NCI-H2196 (cell line): ENCODE measurements around the gene COQ8A.

ENCODE experiments used
- DNase-seq: peaks from one replicate; lab custom pipeline; 2025; ENCODE audit not compliant: unreplicated experiment; lab: John Stamatoyannopoulos, UW

COQ8A gene

DNA sequence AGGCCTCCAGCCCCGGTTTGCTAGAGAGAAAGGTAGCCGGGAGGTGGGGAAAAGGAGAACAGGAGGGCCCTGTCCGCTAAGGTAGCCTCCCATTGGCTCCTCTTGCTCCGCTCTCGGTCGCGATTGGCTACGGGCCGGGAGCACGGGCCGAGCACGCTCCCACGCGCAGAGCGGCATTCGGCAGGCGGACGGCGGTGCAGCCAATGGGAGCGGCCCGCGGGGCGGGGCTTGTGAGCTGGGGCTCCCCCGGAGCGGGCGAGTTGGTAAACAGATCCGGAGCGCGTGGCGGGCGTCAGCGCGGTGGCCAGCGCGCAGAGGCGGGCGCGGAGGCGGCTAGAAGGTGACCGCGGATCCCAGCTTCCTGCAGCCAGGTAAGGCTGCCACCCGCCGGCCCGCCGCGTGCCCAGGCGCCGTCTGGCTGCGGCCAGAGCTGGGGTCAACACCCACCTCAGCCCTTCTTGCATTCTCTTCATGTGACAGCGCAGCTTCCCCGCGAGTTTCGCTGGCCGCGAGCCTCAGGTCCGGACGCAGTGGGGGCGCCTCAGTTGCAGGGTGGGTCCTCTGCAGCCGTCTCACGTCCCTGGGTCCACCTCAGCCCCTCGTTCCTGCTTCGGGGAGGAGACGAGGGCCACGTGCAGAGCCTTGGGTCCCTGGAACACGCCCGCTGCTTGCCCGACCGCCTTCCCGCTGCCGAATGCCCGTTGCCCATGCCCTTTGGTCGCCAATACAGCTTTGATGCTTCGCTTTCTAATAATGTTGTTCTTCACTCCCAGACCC is at the start of gene COQ8A:
TSS of gene COQ8A (plus strand) at position 266 of the 777 bp plus-strand sequence. CDS start 21,092 bp downstream, outside the sequence.
- peak; percentile 99 for DNase-seq

DNA sequence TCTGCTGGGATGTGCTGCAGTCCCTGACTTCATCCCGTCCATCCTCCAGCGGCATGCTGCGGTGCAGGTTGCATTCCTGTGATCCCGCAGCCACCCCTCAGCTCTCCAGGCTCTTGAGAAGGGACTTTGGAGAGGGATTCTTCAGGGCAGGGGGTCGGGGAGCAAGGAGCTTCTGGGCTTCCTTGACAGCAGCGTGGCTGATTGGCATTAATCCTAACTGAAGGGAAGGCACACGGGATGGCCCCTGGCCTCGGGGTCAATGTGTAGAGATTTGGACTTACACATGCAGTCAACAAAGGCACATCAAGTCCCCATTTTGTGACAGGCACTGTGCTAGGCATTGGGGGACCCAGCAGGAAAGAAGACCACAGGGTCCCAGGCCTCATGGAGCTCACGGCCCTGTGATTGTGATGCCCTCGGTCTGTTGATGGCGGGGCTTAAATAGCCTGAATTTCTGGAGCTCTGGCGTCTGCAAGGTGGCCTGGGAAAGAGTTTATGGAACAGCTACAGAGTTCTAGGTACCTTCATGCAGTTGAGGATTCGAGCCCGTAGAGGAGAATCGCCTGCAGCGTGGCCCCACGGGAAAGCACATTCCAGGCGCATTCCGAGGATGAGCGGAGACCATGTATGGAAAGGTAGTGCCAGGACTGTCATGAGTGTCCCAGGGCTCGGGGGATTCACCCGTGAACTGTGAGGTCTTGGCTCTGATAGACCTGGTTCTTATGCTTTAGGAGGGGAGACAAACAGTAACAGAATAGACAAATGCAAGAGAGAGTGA is 49.6 kb upstream of the COQ8A start:
- DNase-seq = no peak

- DNase-seq = no peak
Observed at GRCh38 chr1:226891346-226891745, 48.7 kb upstream of the COQ8A start.

- DNase-seq = no peak
Observed at GRCh38 chr1:226891846-226892523, 48.1 kb upstream of the COQ8A start.

DNA sequence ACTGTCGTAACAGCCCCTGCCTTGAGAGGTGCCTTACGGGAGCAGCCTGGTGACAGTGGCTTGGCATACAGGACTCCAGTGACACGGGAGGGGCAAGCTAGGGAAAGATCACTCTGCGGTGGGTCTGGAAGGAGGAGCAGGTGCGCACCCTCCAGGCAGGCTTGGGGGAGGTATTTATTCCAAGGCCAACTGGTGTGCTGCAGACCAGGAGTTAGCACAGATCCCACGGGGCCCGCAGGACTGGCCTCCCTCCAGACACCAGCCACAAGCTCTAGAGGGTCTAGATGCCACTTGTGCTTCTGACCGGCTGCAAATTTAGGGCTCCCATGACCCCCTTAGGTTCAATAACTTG is 47.6 kb upstream of the COQ8A start:
- DNase-seq = no peak

DNA sequence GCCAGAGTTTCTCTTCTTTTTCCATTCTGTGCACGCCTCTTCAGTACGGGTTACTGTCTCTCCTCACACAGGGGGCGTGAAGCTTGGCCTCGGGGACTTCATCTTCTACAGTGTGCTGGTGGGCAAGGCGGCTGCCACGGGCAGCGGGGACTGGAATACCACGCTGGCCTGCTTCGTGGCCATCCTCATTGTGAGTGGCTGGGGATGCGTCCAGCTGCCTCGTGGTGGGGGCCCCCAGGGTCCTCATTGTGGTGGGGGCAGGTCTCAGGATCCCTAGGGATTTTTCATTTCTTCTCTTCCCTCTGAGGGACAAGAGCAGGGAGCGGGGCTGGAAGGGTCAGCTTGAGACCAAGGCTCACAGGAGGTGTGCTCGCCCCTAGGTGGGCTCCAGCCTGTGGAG is 46.2 kb upstream of the COQ8A start:
- DNase-seq = no peak

GRCh38 chr1:226894826-226895225 is 45.3 kb upstream of the COQ8A start:
- no peak for DNase-seq

- DNase-seq = no peak
Observed at GRCh38 chr1:226895644-226896043, 44.5 kb upstream of the COQ8A start.

DNA sequence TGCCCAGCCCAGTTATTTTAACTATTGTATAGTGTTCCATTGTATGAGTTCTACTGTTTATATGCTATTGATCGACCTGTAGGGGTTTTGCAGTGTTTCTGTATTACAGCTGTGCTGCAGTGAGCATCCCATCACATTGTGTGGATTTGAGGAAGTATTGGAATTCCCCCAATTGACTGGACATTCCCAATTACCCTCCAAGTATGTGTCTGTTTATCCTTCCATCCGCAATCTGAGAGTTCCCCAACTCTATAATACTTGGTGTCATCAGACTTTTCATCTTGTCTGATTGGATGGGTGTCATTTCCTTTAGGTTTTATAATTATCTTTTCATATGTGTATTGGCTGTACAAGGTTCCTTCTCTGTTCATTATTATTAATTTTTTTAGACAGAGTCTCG is 41.8 kb upstream of the COQ8A start:
- no peak for DNase-seq

- DNase-seq = no peak
Observed at GRCh38 chr1:226901421-226901820, 38.7 kb upstream of the COQ8A start.

GRCh38 chr1:226902601-226903000 is 37.5 kb upstream of the COQ8A start:
- DNase-seq = no peak

DNA sequence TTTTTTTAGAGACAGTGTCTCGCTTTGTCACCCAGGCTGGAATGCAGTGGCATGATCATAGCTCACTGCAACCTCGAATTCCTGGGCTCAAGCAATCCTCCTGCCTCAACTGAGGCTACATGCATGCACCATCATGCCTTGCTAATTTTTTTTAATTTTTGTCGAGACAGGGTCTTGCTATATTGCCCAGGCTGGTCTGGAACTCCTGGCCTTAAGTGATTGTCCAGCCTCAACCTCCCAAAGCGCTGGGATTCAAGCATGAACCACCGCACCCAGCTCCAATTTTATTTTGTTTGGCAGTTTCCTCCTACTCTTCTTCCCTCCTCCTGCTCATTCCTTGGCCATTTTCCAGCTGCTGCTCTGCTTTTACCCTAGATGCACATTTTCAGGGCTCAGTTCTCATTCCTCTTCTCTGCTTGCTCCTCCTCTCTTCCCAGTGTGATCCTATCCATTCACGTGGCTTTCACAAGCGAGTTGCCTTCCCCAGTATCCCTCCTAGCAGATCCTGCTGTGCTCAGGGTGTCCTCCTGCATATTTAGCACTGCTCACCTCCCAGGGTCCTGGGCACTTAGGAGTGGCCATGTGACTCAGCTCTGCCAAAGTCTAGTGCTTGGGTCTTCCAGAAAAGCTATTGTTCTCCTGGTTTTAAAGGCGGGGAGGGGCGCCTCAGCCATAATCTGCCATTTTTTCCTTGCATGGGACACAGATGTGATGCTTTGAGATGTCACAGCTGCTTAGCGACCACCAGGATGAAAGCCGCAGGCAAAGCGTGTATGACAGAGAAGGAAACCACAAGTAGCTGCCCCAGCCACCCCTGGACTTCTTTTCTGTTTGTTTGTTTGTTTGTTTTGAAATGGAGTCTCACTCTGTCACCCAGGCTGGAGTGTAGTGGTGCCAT is 36.0 kb upstream of the COQ8A start:
- peak; percentile 12 for DNase-seq

GRCh38 chr1:226904772-226905171 is 35.3 kb upstream of the COQ8A start:
- no peak for DNase-seq

GRCh38 chr1:226908419-226908818 is 31.7 kb upstream of the COQ8A start:
- no peak for DNase-seq

GRCh38 chr1:226908913-226909312 is 31.2 kb upstream of the COQ8A start:
- no peak for DNase-seq

- no peak for DNase-seq
Observed at GRCh38 chr1:226912587-226913176, 27.4 kb upstream of the COQ8A start.

DNA sequence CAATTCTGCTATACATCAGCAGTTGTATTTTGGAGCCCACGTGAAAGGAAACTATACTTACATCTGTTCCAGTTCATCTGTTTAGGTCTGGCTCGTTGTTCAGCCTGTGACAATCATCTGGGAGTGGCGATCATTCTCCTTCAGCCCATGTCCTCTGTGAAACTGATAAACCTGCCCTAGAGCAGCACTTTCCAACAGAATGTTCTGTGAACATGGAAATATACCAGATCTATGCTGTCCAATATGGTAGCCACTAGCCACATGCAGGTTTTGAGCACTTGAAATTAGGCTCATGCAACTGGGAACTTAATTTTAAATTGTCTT is 24.5 kb upstream of the COQ8A start:
- no peak for DNase-seq

GRCh38 chr1:226916497-226916896 is 23.6 kb upstream of the COQ8A start:
- DNase-seq = no peak

GRCh38 chr1:226919587-226919986 is 20.5 kb upstream of the COQ8A start:
- no peak for DNase-seq

DNA sequence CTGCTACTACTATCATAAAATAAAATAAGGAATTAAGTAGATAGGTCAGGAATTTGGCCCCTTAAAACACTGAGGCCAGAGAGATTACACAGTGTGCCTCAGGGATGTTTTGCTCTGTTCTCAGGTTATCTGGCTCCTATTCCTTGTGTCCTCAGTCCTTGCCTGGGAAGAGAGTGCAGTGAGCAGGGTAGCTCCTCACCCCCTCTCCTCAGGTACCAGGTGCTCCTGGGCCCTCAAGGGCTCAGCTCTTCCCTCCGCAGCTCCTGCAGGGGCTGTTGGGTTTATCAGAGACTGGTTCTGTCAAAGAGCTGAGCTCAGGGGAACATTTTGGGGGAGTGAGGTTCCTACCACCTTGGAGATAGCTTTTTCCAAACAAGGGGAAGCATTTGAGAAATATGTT is 20.1 kb upstream of the COQ8A start:
- DNase-seq = no peak

DNA sequence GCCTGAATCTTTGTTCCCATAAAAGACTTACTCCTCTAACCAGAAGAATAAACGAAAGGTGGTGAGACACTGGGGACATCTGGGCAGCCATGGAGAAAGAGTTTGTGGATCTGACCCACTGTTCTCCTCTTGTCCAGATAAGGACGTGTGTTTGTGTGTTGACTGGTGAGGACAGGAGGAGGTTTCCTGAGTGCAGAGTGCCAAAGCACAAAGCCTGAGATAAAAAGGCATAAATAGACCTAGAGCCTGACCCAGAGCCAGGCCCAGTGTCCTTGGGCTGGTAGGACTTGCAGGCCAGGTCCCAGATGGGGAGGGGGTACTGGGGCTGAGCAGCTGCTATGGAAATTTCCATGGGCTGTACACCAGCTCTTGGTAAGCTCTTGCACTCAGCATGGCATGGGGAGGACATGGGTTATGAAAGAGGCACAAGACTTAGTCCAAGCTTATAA is 19.6 kb upstream of the COQ8A start:
- DNase-seq = no peak
